ENCODE data around the gene DOCK2. TPM values are rescaled to one million over a fixed set of nuclear protein-coding genes. Genes with fewer than 3 reads are reported as not detected.

Gene DOCK2
- polyA plus RNA-seq, 1 donor (not counting 4 experiments of a cell fraction or from before 2014, with no cell fraction given) = 0.21 TPM

GRCh38 chr5:169760229-169760628 is 123.2 kb downstream of the DOCK2 start:
- no peaks in the 10 kb centered on the region for H3K9me1 ChIP-seq (ENCODE audit: control insufficient read depth, extremely low read depth, insufficient read depth, low read length)

GRCh38 chr5:169762338-169763095 is 125.4 kb downstream of the DOCK2 start:
- Histone ChIP-seq H3K36me3 (ENCODE audit: control insufficient read depth in 2 of 2, extremely low read depth in 1 of 2, insufficient read depth in 2 of 2, low read length in 2 of 2) (no peaks in the 10 kb centered on the region), H3K9me1 (ENCODE audit: control insufficient read depth, extremely low read depth, insufficient read depth, low read length) (no peaks in the 10 kb centered on the region), H3K4me1 (ENCODE audit: control insufficient read depth, extremely low read depth, insufficient read depth, low read length) (peaks cover 19% of the 10 kb centered on the region), H4K20me1 (ENCODE audit: control insufficient read depth, extremely low read depth, insufficient read depth, low read length) (no peaks in the 10 kb centered on the region), H3K79me2 (ENCODE audit: control insufficient read depth, insufficient read depth, low read length) (no peaks in the 10 kb centered on the region), H2AFZ (ENCODE audit: control insufficient read depth, low read length) (no peak overlapping the region), H3K9me3 (ENCODE audit: control insufficient read depth, low read depth, low read length) (no peaks in the 10 kb centered on the region), H3K27me3 (ENCODE audit: control insufficient read depth, extremely low read depth, insufficient read depth, low read length) (no peaks in the 10 kb centered on the region), H3K4me3 (ENCODE audit: control insufficient read depth in 2 of 3, extremely low read depth in 1 of 3, insufficient read depth in 2 of 3, low read depth in 1 of 3, low read length in 3 of 3) (no peak overlapping the region), H3K4me2 (ENCODE audit: control insufficient read depth, extremely low read depth, insufficient read depth, low read depth, low read length) (peak overlapping the region; percentile 25), H3K9ac (ENCODE audit: control insufficient read depth, extremely low read depth, insufficient read depth, low read length) (no peak overlapping the region), H3K27ac (ENCODE audit: control insufficient read depth, insufficient read depth, low read length) (no peak overlapping the region)
- no peak for TF ChIP-seq EZH2 (IDR thresholded peaks at IDR 0.05; ENCODE audit: low read length)
- TF ChIP-seq CTCF (optimal IDR thresholded peaks at IDR 0.05 in 1 of 3, IDR thresholded peaks at IDR 0.05 in 1 of 3, conservative IDR thresholded peaks at IDR 0.05 in 1 of 3; ENCODE audit: extremely low read depth in 1 of 3, insufficient read depth in 2 of 3, low read length in 3 of 3) = no peak
- FAIRE-seq (no peak), DNase-seq (ENCODE audit: low read depth, low spot score) (no peak)
- dilution Hi-C loops (cut with MboI; ENCODE audit: extremely low pct_ligation_motif_present, low sequenced_read_pairs) = no loop called here

More at GRCh38 chr5:169760229-169760628, 123.2 kb downstream of the DOCK2 start:
- H3K4me3 ChIP-seq (ENCODE audit: control insufficient read depth in 2 of 3, extremely low read depth in 1 of 3, insufficient read depth in 2 of 3, low read depth in 1 of 3, low read length in 3 of 3) = no peak overlapping the region
- H3K27me3 ChIP-seq (ENCODE audit: control insufficient read depth, extremely low read depth, insufficient read depth, low read length) = no peaks in the 10 kb centered on the region
- no peak overlapping the region for H3K9ac ChIP-seq (ENCODE audit: control insufficient read depth, extremely low read depth, insufficient read depth, low read length)
- TF ChIP-seq CTCF (optimal IDR thresholded peaks at IDR 0.05 in 1 of 3, IDR thresholded peaks at IDR 0.05 in 1 of 3, conservative IDR thresholded peaks at IDR 0.05 in 1 of 3; ENCODE audit: extremely low read depth in 1 of 3, insufficient read depth in 2 of 3, low read length in 3 of 3) = no peak
- no peak for TF ChIP-seq EZH2 (IDR thresholded peaks at IDR 0.05; ENCODE audit: low read length)
- H3K4me2 ChIP-seq (ENCODE audit: control insufficient read depth, extremely low read depth, insufficient read depth, low read depth, low read length) = no peak overlapping the region
- dilution Hi-C loops (cut with MboI; ENCODE audit: extremely low pct_ligation_motif_present, low sequenced_read_pairs) = no loop called here
- FAIRE-seq (no peak), DNase-seq (ENCODE audit: low read depth, low spot score) (no peak)
- H2AFZ ChIP-seq (ENCODE audit: control insufficient read depth, low read length) = no peak overlapping the region
- no peaks in the 10 kb centered on the region for H3K9me3 ChIP-seq (ENCODE audit: control insufficient read depth, low read depth, low read length)
- H3K27ac ChIP-seq (ENCODE audit: control insufficient read depth, insufficient read depth, low read length) = no peak overlapping the region
- H3K79me2 ChIP-seq (ENCODE audit: control insufficient read depth, insufficient read depth, low read length) = no peaks in the 10 kb centered on the region
- no peaks in the 10 kb centered on the region for H3K36me3 ChIP-seq (ENCODE audit: control insufficient read depth in 2 of 2, extremely low read depth in 1 of 2, insufficient read depth in 2 of 2, low read length in 2 of 2)
- H3K4me1 ChIP-seq (ENCODE audit: control insufficient read depth, extremely low read depth, insufficient read depth, low read length) = peaks cover 12% of the 10 kb centered on the region
- no peaks in the 10 kb centered on the region for H4K20me1 ChIP-seq (ENCODE audit: control insufficient read depth, extremely low read depth, insufficient read depth, low read length)

Data from keratinocyte (primary cell).